Renal cortex interstitium (tissue), 11 donors: ENCODE measurements around the gene IL12RB2. TPM values are rescaled to one million over a fixed set of nuclear protein-coding genes. Genes with fewer than 3 reads are reported as not detected.
"Not testable (repeated sequence)": the region's sequence is repeated elsewhere in the genome, so short reads cannot be mapped to it uniquely, and the experiment has no call there.

Experiments used
- DNase-seq, 11 donors: peaks; one replicate each; pipeline ENCODE4 v3.0.0-alpha.2; 2013; ENCODE audit warnings: low read depth in 9 of 11, low spot score in 4 of 11; ENCODE audit errors: extremely low read depth in 1 of 11
- polyA plus RNA-seq, 3 donors: library from polyadenylated mRNA; unstranded; fragments of 120-200 nt; gene quantifications; one replicate each; pipeline ENCODE4 v1.2.1, GENCODE V29; 2013; ENCODE audit not compliant: insufficient read length in 3 of 3

IL12RB2 gene
- polyA plus RNA-seq, 3 donors, result 0.53 to 0.75 (median 0.70) TPM

DNA sequence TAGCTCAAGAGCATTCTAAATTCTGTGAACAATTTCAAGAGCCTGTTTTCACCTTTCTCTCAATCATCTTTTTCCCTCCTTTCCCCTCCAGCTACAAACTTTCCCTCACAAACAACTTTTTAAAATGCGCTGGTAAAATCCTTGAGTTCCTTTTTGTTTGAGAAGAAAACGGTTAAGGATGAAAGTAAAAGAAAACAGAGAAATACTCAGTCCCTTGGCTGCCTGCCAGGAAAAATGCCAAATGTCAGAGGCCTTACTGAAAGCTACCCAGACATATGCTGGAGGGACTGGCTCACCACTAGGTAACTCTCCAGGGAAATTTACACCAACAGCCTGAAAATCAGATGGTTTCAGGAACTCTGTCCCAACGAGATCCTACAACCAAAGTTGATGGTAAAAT, 133.5 kb downstream of the IL12RB2 start:
- peak in 1 of 11 donors; percentile 41 for DNase-seq

DNA sequence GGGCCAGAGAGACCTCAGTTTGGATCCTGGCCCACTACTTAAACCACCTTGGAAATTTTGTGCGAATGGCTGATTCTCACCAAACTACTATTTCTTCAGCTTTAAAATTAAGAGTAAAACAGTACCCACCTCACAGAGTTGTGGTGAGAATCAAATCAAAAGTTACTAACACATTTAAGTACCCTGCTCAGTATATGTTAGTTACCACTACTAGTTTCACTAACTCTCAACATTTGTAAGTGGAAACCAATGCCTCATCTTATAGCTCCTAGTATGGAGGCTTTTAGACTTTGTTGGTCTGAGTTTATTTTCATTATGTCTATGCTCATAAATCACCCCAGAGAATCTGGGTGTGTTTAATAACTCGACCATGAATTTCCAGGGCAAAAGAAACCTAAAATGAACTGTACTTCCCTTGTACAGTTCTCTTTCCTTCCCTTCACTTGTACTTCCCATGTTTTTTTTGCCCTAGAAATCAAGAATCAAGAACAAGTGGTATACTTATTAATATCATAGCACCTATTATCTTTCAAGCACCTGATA, 134.1 kb downstream of the IL12RB2 start:
- no peak for DNase-seq

DNA sequence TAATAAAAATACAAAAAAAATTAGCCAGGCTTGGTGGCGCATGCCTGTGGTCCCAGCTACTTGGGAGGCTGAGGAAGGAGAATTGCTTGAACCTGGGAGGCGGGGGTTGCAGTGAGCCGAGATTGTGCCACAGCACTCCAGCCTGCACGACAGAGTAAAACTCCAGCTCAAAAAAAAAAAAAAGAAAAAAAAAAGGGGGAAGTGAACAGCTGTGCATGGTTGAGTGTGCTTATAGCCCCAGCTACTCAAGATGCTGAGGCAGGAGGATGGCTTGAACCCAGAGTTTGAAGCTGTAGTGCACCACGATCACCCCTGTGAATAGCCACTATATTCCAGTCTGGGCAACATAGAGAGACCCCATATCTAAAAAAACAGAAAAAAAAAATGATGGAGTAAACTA, 138.3 kb downstream of the IL12RB2 start:
- not testable (repeated sequence) for DNase-seq

Other genes starting within 250 kb of the IL12RB2 start
- gene C1orf141, start 172.9 kb upstream of the IL12RB2 start, polyA plus RNA-seq, result under 1 TPM in 2 of 3 donors, not detected in 1; 0.26 to 0.34 TPM
- gene IL23R, start 141.4 kb upstream of the IL12RB2 start, polyA plus RNA-seq, result under 1 TPM in 2 of 3 donors, not detected in 1; 0.09 to 0.11 TPM
- 100 to 1,000 TPM; 370 to 429 (median 384) TPM for gene SERBP1, start 122.5 kb downstream of the IL12RB2 start, polyA plus RNA-seq